HG03442 (cell line): Measurements from ENCODE around the gene BTN3A1.
"Not testable (repeated sequence)": the region's sequence is repeated elsewhere in the genome, so short reads cannot be mapped to it uniquely, and the experiment has no call there.

ENCODE experiments used
- ATAC-seq: cut with Tn5 transposase; IDR thresholded peaks from one replicate; pipeline ENCODE4 v1.9.1; 2021; ENCODE audit warnings: mild to moderate bottlenecking, moderate library complexity; ENCODE audit not compliant: unreplicated experiment

Gene BTN3A1

DNA sequence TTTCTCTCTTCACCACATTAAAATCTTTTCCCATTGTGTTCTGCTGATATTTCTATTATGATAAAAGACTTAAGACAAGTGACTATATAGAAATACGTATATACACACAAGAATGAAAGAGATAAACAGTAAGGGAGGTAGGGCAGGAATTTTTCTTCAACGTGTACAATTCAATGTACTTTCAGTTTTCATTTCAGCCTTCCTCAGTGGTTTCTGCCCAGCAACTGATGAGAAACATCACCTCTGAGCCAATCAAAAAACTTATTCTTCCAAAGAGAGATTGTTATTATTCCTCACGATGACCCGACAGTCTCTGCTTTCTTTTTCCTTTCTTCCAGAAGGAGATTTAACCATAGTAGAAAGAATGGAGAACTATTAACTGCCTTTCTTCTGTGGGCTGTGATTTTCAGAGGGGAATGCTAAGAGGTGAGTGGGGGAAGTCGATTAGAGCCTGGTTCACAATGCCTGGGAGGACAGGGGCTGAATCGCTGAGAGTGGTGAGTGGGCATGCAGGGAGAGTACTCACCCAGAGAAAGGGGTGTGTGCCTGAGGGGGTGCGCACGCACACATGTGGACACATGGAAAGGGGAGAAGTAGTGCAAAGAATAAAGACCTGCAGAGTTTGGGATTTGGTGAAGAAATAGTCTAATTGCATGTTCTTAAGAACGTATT lies at the start of gene BTN3A1:
Gene BTN3A1, plus strand, starts transcription at position 289 of the 672 bp plus-strand sequence. CDS start 3,289 bp downstream, outside the sequence.
- ATAC-seq: peak; percentile 76

DNA sequence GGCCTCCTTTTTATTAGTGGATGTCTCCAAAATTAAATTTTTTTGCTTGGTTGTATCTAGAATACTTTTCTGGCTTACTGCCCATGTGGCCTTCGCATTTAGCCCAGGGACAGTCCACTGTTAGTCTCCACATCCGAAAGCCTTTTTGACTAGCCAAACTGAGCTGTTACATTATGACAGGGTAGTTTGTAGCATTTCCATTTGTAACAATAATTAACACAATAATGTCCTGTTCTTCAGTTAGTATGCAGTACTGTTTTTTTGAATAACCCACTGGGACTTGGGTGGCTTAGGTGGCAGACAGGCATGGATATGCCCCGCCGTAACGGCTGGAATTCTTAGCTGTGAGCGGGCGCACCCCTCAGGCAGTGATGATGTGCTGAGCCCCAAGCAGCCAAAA lies 49.8 kb upstream of the BTN3A1 start:
- ATAC-seq: no peak

DNA sequence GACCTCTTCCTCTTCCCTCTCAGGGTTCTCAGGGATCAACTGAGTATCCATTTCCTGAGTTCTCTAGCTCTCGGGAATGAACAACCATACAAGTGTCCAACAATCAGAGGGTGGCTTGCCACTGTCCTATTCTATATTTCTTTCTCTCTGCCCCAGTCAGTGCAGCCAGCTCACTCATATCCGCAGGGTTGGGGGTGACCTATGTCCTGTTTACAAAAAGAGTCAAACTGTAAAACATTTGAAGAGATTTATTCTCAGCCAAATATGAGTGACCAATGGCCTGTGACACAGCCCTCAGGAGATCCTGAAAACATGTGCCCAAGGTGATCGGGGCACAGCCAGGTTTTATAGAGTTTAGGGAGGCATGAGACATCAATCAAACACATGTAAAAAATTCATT lies 47.9 kb upstream of the BTN3A1 start:
- ATAC-seq: no peak

DNA sequence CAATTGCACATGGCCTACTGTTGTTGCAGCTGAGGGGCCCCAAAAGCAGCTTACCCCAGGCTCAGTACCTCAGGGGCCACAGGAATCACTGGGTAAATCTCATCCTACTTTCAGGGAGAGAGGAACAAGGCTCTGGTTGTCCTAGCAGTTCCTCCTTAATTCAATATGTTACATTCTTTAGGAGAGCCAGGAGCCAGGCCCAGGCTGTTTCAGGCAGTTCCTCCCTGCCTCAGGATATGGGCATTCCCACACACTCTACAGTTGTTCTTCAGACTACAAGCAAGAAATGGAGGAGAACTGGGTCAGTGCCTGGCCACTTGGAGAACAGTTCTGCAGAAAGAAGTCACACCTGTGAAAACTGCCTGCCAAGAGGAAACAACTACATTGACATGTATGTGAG lies 46.7 kb upstream of the BTN3A1 start:
- no peak for ATAC-seq

DNA sequence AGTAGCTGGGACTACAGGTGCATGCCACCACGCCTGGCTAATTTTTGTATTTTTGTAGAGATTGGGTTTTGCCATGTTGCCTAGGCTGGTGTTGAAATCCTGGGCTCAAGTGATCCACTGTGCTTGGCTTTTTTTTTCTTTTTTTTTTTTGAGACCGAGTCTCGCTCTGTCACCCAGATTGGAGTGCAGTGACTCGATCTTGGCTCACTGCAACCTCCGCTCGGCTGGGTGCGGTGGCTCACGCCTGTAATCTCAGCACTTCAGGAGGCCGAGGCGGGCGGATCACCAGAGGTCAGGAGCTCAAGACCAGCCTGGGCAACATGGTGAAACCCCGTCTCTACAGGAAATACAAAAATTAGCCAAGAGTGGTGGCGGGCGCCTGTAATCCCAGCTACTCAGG lies 44.5 kb upstream of the BTN3A1 start:
- not testable (repeated sequence) for ATAC-seq

DNA sequence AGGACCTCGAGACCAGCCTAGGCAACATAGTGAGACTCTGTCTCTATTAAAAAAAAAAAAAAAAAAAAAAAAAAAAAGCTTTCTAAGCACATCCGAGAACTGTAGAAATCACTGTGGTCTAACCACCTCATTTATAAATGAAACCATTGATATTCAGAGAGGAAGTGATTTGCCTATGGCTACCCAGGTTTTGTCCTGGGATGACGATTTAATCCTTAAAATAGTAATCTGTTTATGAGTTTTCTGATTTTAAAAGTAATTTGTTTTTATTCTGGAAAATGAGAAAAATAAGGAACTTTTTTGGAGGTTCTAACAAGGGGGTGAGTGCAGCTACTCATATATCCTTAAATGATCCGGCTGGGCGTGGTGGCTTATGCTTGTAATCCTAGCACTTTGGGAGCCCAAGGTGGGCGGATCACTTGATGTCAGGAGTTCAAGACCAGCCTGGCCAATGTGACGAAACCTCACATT lies 43.5 kb upstream of the BTN3A1 start:
- peak; percentile 42 for ATAC-seq

DNA sequence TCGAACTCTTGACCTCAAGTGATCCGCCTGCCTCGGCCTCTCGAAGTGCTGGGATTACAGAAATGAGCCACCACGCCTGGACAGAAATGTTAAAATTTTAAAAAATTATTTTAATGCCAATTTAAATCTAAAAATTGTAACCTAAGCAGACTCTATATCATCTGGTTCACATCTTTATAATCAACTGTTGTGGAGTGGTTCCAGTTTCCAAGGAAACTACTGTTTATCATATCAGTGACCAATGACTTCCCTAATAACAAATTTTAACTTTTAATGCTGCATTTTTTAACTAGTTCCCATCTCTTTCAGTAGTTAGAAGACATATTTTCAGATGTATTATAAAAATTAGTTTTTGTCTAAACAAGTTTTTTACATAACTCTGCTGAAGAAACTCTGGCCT lies 42.3 kb upstream of the BTN3A1 start:
- no peak for ATAC-seq

DNA sequence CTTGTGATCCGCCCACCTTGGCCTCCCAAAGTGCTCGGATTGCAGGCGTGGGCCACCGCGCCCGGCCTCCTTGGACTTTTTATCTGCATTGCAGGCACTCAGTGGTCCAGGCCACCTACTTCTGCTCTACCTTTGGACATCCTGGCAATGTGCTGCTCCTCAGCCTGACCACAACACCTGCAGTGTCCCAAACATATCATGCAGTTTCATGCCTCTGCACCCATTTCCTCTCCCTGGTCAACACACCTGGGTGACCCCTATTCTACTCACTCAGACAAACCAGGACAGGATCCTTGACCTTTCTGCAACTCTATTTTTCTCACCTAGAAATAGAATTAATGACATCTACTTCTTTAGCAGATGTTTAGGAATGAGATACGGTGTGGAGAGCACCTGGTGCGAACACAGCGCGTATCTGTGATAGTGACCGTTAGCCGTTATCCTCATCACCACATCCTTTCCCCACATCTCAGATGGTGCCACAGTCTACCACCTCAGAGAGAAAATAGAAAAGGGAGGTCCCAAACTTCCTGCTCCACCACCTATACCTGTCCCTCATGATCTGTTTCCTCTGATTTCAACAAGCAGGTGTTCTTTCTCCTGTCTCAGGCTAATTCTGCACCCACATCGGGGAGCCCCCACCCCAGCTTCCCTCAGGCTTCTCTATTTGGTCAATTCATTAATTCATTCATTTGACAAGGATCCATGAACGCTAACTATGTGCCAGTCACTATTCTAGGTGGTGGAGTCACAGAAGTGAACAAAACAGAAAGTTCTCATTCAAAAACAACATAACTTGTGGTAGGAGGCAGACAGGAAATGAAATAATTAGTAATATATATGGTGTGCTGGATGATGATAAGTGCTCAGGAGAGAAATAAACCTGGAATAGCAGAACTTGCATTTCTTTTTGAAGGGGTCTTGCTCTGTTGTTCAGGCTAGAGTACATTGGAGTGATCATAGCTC lies 41.3 kb upstream of the BTN3A1 start:
- ATAC-seq: peak; percentile 40

DNA sequence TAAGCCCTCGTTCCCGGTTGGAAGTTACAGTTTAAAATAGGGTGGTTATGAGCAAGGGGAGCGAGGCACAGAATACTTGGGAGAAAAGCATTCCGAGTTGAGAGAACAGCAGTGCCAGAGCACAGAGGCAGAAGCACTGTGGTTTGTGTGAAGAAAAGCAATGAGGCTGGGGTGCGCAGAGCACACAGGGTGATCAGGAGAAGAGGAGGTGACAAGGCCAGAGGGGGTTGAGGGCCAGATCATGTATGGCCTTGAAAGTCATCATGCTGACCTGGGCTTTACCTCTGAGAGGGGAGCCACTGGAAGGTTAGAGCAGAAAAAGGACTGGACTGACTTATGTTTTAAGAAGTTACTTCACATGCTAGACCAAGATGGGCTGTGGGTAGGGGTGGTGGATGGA lies 40.5 kb upstream of the BTN3A1 start:
- ATAC-seq: no peak

DNA sequence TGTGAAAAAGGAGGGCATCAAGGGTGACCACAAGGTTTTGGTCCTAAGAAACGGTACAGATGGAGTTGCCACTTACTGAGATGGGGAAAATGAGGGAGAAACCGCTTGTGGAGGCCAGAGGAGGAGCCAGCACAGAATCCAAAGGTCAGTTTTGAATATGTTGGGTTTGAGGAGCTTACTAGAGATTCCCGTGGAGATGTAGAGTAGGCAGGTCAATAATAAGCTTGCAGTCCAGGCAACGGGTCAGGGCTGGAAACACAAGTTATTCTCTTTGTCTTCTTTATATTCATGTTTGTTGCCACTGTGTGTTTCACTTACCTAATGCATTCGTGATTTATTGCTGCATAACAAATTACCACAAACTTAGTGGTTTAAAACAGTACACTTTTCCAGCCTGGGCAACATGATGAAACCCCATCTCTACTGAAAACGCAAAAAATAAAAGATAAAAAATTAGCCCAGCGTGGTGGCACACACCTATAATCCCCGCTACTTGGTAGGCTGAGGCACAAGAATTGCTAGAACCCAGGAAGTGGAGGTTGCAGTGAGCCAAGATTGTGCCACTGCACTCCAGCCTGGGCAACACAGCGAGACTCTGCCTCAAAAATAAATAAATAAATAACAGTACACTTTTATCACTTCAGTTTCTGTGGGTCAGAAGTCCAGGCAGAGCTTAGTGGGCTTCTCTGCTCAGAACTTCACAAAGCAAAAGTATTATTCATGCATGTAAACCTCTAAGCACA lies 39.8 kb upstream of the BTN3A1 start:
- ATAC-seq: no peak

DNA sequence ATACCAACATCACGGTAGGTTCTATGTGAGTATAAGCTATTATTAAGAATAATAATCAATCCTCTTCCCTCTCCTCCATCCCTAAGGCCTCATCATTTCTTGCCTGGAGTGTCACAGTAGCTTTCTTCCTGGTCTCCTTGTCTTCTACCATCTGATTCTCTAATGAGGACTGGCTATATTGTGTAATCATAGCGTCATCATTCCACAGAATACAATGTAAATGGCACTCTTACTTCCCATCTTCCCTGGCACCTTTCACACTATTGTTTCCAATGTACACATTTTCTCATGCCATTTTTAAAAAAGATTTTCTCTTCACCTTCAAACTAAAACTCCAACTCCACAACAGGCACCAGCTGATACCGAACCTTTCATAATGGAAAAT lies 39.2 kb upstream of the BTN3A1 start:
- no peak for ATAC-seq

DNA sequence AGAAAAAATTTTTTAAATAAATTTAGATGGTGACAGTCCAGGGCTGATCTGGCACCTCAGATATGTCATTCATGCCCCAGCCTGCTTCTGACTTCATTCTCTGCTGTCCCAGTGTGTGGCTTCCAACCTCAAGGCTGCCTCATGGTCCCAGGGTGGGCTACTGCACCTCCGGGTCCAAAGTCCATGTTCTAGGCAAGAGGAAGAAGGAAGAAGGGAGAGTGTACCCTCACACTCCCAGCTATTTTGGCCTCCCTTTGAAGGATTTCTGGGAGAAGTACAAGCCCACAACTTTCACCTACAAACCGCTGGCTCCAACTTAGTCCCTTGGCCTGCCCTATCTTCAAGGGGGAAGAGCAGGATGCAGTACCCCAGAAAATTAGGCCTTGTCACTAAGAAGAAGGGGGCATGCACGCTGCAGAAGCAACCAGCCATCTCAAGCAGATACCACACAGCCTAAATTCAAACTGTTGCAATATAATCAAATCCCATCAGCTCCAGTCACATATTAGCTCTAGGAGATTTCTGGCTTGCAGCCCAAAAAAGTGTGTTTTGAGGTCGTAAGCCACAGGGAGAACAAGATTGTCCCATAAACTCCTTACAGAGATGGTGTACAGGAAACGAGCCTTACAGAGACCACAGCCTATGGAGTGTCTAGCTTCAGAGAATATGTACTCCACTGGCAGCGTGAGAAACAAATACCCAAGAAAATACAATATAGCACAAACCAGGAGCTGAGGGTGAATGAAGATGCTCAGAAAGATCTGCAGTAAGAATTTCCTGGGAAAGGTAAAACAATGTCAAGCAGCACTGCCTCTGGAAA lies 38.0 kb upstream of the BTN3A1 start:
- ATAC-seq: no peak

DNA sequence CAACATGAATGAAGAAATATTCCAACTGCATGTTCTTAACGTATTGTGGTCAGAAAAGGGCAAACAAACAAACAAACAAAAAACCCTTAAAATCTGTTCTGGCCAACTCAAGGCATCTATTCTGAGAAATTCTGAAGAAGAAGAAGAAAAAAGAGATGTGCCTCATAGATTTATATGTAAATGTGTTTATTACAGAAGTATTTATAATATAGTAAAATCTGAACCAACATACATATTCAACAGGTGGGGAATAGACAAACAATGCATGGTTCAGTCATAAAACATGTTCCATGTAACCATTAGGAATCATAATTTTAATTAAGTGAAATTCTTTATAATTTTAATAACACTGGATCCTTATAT lies 36.5 kb upstream of the BTN3A1 start:
- no peak for ATAC-seq

DNA sequence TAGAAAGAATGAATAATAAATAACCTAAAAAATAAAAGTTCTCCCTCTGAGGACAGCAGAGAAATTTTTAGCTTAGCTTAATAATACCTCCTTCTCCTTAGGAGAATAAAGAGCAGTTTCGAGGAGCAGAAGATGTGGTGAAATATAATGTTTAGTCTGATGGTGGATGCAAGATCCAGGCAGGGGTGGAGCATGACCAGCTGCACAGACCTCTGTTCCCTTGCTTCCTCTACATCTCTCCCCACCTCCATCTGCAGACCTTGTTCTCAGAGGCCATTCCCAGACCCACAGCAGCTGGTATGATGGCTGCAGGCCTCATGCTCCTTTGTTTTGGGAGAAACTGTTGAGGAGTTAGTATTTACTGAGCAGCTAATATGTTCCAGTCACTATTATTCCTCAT lies 35.6 kb upstream of the BTN3A1 start:
- ATAC-seq: no peak

DNA sequence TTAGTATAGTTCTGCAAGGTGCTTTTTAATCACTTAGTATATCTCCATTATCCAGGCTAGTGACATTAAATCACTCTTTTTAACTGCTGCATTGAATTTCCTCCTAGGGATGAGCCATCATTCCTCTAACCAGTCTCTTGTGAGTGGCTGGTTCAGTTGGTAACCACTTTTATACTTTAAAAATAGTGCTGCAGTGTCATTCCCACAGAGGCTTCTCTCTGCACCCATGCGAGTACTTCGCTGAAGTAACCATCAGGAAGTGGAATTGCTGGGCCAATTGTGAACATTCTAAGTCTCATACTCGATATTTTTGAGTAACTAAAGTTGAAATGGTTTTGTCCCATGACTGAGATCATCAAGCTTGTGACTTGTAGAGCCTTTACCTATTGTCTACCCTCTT lies 35.0 kb upstream of the BTN3A1 start:
- ATAC-seq: no peak

DNA sequence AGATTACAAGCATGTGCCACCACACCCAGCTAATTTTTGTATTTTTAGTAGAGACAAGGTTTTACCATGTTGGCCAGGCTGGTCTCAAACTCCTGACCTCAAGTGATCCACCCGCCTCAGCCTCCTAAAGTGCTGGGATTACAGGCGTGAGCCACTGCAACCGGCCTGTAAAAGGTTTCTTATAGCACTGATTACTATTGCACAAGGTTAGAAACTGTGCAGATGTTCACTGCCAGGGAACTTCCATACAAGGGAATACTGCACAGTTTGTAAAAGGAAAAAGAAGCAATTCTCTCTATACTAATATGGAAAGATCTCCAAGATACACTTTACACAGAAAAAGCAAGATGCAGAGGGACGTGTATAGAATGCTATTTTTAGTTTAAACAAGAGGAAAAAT lies 30.3 kb upstream of the BTN3A1 start:
- ATAC-seq: not testable (repeated sequence)

DNA sequence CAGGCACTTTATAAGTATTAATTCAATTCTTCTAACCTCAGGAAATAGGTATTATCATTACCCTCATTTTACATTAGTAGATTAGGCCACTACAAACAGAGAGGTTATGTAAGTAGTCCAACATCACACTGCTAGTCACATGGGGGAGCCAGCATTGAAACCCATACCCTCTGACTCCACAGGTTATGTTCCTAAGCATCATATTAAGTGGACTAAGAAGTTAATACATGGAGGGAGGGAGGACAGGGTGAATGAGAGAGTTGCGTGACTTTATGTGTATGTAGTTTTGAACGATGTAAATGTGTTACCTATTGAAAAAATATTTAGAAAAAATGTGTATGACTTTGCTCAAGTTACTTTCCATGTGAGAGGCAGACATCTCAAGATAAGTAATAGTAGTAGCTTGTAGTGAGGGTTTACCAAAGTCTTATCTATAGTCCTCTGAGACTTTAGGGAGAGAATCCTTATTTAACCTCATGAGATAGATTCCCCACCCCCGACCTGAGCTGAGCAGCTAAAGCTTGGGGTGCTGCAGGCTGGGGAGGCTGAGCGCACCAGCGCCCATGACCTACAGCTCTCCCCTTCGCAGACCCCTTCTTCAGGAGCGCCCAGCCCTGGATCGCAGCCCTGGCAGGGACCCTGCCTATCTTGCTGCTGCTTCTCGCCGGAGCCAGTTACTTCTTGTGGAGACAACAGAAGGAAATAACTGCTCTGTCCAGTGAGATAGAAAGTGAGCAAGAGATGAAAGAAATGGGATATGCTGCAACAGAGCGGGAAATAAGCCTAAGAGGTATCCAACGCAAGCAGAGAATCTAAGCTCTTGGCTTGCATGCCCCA lies 29.5 kb upstream of the BTN3A1 start:
- no peak for ATAC-seq

DNA sequence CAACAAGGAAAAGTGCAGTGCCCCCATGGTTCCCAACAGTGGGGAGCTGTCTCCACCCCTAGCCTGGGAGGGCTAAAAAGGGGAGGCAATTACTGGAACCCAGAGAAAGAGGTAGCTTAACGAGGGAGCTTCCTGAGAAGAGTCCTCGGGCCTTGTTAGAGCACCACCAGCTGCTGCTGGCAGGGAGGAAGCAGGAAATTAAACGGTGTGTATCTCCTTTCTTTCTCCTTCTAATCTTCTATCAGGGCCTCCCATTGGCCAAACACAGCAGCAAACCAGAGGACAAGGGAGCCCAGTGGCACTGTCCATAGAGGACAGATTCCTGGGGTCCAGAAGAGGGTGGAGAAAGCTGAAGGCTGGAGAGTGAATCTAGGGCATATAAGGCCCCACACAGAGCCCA lies 26.8 kb upstream of the BTN3A1 start:
- no peak for ATAC-seq

DNA sequence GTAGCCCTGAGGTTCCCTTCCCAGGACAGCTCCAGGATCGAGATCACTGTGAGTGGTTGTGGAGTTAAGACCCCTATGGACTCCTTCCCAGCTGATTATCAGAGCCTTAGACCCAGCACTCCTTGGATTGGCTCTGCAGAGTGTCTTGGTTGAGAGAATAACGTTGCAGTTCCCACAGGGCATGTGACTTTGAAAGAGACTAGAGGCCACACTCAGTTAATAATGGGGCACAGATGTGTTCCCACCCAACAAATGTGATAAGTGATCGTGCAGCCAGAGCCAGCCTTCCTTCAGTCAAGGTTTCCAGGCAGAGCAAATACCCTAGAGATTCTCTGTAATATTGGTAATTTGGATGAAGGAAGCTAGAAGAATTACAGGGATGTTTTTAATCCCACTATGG lies 24.4 kb upstream of the BTN3A1 start:
- no peak for ATAC-seq

DNA sequence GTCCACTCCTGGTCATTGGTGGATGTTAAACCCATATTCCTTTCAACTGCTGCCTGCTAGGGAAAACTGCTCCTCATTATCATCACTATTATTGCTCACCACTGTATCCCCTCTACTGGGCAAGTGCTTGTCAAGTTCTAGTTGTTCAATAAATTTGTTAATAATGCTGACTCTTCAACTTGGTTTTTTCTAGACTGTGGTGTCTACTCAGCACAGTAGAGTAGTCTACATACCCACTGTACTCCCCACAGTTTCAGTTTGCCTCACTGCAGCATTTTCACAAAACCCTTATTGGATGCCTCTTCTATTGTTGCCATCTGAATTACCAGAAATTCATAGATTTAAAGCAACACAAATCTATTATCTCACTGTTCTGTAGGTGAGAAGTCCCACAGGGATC lies 23.9 kb upstream of the BTN3A1 start:
- not testable (repeated sequence) for ATAC-seq
